ENCODE data around the gene IL25.
"Not testable (repeated sequence)": the region's sequence is repeated elsewhere in the genome, so short reads cannot be mapped to it uniquely, and the experiment has no call there.

The IL25 gene

DNA sequence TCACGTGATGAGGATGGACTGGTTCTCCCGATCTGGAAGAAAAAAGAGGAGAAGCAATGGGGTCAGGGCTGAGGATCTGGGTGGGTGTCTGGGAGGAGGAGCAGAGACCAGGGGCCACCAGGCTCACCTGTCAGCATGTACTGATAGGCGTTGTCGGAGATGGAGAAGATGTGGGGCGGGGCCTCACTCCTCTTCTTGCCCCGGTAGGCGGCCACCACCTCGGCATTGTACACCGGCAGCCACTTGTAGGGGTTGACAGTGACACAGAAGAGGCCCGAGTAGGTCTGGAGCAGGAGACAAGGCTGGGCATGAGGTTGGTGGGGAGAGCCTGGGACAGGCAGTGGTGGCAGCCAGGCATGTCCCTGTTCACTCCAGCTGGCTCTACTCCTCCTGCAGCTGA, 32.5 kb downstream of the IL25 start:
- no peak for DNase-seq (ENCODE audit: low read depth)
- no peak overlapping the region for H3K4me3 ChIP-seq (ENCODE audit: low read depth, low read length)

DNA sequence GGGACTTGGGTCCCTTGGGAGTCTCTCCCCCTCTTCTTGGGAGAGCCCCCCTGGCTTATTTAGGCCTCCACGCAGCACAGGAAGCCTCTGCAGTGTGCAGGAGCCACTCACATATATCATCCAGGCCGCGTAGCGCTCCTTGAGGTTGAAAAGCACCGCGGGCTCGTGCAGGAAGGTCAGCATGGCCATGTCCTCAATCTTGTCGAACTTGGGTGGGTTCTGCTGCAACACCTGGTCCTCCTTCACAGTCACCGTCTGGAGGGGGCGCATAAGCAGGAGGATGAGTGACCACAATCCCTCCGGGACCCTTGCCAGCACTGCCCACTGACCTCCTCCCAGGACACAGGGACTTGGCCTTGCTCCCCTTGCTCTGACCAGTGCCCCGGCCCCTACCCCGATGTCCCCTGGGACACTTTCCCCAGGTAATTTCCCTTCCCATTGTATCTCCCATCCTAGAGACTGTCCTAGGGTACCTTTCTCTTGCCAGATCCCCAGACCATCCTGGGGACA, 33.0 kb downstream of the IL25 start:
- no peak overlapping the region for H3K4me3 ChIP-seq (ENCODE audit: low read depth, low read length)
- no peak for DNase-seq (ENCODE audit: low read depth)

DNA sequence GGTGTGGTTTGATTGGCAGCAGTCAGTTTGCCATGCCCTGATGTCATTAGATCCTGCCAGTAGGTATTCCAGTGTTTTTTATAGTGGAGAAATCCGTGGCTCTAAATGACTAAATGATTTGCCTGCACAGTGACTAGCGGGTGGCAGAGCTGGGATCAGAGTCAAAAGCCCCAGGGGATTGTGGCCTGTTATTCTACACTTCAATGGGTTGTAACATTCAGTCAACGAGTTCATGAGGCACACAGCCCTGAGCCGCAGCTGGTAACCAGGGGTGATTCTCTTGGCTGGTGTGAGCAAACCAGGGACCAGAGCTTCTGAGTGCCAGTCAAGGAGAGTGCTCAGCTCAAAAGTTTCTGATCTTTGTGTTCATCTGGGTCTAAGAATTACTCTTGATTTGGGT, 33.6 kb downstream of the IL25 start:
- H3K4me3 ChIP-seq (ENCODE audit: low read depth, low read length), result no peak overlapping the region
- no peak for DNase-seq (ENCODE audit: low read depth)

DNA sequence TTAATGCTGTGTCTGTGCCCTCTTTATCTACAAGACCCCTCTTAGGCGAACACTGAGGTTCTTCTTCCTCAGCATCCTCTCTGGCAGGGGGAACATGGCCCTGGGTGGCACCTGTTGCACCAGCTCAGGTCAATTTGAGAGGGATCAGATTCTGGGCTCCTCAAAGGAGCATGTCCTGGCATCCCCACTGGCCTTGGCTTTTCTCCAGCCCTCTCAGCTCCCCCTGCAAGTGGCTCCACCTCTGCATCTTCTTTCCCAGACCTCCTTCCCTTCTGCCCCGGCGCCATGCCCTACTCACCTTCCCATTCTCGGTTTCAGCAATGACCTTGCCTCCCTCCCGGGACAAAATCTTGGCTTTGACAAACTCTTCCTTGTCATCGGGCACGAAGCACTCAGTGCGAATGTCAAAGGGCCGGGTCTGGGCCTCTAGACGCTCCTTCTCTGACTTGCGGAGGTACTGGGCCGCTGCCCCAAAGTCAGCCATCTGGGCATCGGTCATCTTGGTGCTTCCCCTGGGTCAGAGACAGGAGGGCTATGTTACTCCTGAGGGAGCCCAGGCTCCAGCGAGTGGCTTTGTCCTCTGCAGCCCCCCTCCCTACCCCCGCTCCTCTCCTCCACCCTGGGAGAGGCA, 34.2 kb downstream of the IL25 start:
- no peak for DNase-seq (ENCODE audit: low read depth)
- H3K4me3 ChIP-seq (ENCODE audit: low read depth, low read length), result no peak overlapping the region

DNA sequence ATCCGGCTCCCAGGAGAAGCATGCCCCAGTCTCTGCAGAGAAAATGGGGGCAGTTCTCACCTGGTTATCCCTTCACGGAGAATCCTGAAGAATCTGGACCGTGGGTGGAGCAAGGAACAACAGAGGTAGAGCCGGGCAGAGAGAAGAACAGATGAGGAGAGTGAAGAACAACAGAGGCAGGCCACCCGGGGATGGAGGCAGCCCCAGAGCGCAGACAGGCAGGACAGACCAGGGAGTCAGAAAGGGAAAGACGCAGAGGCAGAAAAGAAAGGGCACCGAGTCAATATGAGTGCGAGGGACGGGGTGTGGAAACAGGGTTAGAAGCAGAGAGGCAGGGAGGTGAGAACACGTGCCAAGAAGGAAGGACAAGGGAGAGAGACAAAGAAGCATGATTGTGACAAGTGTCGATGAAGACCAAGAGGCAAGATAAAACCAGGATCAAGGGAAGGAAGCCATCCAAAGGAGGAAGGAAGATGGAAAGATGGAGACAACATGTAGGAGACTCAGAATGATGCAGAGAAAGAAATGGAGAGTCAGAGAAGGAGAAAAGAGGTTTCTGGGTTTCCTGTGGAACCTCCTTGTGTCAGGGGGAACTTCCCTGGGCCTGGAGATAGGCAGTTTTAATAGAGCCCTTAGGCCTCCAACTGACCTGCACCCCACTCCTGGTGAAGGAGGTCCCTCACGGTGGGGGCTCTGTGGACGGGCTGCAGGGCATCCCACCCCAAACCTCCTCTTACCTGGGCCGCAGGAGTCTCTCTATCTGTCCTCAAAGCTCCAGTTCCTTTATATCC, 35.1 kb downstream of the IL25 start, which contains the start of gene MYH6:
MYH6 (minus strand) TSS at position 758 of the 791 bp plus-strand sequence. CDS start 1,050 bp downstream, outside the sequence.
- no peak for DNase-seq (ENCODE audit: low read depth)
- no peak within 1 kb of the TSS for H3K4me3 ChIP-seq (ENCODE audit: low read depth, low read length)

DNA sequence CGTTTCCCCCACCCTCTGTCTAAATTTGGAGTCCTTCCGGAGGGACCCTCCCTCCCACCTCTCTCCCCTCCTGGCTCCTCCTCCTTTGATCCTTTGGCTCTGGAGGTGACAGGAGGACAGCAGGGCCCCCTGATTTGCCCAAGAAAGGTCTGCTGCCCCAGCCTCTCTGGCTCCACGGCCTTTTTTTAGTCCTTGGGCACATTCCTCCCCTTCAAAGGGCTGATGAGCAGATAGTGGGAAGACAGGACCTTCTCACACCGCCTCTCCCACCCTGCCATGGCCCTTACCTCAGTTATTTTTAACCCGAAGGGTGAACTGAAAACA, 35.7 kb downstream of the IL25 start:
- H3K4me3 ChIP-seq (ENCODE audit: low read depth, low read length), result no peak overlapping the region
- no peak for DNase-seq (ENCODE audit: low read depth)

DNA sequence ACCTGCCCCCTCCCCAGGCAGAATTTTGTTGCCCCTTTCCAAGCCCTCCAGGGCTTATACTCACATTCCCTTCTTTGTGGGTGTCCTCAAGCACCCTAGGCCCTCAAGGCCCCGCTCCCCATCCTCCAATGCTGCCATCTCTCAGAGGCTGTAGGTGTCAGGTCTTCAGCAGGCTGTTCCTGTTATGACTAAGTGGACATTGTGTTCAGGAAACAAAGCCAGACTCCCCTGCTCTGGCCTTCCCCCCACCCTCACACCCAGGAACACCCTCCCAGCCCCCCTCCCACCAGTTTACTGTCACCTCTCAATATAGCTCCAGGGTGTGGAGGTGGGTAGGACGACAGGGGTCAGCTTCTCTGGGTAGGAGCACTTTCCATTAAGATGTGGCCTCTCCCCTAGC, 36.9 kb downstream of the IL25 start:
- DNase-seq (ENCODE audit: low read depth), result no peak

DNA sequence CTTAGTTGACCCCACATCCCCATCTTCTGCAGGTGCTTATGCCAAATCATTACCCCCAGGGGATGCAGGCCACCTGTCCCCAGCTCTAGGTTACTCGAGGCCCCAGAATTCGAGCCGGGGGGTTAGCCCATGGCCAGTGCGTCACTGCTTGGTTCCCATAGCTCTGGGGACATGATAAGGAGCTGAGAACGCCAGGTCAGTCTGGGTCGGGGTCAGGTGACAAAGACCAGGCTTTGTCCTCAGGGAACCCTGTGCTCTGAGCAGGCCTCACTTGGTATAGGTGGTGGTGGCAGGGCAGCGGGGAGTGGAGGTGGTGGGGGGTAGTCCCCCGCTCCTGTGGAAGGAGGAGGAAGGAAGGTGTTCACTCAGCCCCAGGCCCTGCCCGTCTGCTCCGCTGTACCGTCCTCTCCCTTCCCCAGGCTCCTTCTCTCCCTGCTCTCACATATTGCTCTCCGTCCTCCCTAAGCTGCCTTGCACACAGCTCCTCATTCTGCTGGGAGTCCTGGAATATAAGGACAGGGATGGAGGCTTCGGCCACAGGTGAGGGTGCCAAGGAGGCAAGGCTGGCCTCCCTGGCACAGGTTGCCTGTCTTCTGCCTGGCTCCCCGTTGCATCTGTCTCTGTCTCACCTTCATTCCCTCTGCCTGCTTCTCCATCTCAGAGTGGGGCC, 37.5 kb downstream of the IL25 start:
- H3K4me3 ChIP-seq (ENCODE audit: low read depth, low read length), result no peak overlapping the region
- DNase-seq (ENCODE audit: low read depth), result no peak

More for the DNA sequence above, 36.9 kb downstream of the IL25 start:
- no peak overlapping the region for H3K4me3 ChIP-seq (ENCODE audit: low read depth, low read length)

DNA sequence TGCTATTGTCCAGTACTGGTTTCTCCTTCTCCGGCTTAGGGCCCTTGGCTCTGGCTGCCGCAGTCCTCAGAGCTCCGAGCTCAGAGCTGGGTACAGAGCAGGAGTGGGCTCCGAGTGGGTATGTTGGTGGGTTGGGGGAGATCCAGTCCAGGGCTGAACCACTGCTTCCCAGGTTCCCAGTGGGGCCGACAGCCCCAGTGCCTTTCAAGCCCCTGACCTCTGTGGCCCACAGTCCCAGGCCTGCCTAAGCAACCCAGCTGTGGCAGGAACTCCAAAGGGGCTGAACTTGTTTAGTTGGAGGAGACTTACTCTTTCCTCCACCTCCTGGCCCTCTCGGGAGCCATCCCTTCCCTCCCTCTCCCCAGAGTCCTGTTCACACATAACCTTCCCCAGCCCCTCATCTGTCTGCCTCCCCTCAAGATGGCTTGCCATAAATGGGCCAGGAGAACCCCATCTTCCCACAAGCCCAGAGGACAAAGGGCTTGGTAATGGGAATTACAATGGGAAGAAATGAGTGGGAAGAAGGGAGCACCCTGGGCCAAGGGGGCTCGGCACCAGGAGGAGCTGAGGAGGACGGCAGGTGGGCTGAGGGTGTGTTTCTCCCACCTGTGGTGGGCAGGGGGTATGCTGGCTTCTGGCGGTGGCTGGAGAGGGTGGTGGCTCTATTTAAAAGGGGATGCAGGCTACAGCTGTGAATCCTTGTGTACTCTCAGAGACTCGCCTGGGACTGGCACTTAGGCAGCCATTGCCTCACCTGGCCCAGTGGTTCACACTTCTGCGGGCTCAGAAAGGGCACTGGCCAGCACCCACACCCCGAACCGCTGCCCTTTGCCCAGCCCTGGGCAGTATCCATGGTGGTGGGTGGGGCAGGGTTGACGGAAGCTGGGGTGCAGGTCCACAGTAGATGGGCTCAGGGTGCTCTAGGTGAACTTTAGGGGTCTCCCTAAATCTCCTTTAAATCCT, 39.2 kb downstream of the IL25 start:
- no peak overlapping the region for H3K4me3 ChIP-seq (ENCODE audit: low read depth, low read length)
- DNase-seq (ENCODE audit: low read depth), result no peak

DNA sequence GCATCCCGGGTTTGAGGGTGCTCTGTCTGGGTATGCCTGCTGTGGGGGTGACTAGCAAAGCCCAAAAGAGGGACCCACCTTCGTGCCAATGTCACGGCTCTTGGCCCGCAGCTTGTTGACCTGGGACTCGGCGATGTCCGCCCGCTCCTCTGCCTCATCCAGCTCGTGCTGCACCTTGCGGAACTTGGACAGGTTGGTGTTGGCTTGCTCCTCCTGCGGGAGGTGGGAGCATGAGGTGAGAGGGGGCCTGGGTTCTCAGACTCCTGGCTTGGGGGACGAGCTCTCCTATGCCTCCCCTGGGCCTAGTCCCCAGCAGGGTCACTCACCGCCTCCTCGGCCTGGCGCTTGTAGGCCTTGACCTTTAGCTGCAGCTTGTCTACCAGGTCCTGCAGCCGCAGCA, 41.1 kb downstream of the IL25 start:
- H3K4me3 ChIP-seq (ENCODE audit: low read depth, low read length), result no peak overlapping the region
- no peak for DNase-seq (ENCODE audit: low read depth)

DNA sequence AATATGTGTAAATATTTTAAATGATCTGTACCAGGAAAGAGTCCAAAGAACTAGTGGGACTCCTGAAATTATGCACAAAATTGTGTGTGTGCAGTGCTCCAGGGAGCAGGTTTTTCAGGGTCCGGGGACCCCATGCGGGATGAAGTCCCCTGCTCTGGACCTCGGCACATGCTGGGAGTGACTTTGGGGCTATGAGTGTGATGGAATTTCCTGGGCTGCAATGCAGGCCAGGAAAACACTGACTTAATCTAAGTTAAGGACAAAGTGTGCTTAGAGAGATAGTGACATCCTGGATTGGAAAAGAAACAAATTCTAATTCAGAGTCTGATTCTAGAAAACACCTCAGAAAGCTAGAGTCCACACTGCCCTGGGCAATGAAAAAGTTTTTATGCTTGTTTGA, 41.6 kb downstream of the IL25 start:
- H3K4me3 ChIP-seq (ENCODE audit: low read depth, low read length), result no peak overlapping the region
- no peak for DNase-seq (ENCODE audit: low read depth)

DNA sequence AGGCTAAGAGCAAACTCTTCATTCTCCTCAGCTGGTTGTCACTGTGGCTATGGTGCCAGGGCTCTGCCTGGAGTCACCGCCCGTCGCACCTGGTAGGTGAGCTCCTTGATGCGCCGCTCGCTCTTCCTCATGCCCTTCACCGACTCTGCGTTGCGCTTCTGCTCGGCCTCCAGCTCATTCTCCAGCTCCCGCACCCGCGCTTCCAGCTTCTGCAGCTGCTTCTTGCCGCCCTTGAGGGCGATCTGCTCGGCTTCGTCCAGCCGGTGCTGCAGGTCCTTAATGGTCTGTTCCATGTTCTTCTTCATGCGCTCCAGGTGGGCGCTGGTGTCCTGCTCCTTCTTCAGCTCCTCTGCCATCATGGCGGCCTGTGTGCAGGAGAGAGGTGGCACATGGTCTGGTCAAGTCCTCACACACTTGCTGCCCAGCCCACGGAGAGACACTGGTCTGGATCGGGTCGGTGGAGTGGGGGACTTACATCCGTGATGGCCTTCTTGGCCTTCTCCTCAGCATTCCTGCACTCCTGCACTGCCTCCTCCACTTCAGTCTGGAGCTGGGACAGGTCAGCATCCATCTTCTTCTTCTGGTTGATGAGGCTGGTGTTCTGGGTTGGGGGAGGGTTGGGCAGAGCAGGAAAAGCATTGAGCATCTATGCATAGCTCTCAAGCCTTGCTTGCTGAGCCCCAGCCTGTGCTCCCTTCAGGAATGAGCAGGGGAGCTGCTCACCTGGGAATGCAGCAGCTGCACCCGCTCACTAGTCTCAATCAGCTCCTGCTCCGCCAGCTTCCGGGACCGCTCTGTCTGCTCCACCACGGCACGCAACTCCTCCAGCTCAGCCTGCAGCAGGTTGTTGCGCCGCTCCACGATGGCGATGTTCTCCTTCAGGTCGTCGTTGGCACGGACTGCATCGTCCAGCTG, 42.6 kb downstream of the IL25 start:
- no peak overlapping the region for H3K4me3 ChIP-seq (ENCODE audit: low read depth, low read length)
- DNase-seq (ENCODE audit: low read depth), result no peak

DNA sequence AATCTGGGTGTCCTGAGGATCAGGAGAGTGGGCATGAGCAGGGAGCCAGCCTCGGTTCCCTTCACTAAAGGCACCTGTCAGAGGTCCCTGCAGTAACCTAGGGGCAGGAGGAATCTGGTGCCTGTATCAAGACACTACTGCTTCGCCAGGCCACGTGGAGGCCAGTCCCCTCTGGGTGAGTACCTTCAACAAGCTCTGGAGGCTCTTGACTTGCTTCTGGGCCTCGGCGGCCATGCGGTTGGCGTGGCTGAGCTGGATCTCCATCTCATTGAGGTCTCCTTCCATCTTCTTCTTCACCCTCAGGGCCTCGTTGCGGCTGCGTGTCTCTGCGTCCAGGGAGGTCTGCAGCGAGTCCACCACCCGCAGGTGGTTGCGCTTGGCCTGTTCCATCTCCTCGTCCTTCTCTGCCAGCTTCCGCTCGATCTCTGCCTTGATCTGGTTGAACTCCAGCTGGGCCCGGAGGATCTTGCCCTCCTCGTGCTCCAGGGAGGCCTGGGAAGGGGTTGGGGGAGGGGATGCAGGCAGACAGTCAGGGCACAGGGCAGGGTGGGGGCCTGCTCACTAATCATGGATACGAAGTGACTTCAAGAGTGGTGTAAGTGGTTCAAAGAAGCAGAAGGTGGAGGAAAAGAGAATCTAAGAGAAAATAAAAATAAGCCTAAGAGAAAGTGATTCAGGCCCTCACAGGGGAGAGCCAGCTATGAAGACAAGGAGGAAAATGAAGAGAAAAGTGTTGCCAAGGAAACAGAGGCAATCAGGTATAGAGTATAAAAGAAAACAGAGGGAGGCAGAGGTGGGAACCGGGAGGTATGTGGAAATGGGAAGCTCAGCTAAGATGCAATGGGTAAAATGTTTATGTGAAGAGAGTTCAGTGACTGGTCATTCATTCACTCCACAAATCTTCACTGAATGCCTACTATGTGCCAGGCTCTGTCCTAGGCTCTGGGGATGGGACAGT, 43.5 kb downstream of the IL25 start:
- DNase-seq (ENCODE audit: low read depth), result no peak
- no peak overlapping the region for H3K4me3 ChIP-seq (ENCODE audit: low read depth, low read length)

DNA sequence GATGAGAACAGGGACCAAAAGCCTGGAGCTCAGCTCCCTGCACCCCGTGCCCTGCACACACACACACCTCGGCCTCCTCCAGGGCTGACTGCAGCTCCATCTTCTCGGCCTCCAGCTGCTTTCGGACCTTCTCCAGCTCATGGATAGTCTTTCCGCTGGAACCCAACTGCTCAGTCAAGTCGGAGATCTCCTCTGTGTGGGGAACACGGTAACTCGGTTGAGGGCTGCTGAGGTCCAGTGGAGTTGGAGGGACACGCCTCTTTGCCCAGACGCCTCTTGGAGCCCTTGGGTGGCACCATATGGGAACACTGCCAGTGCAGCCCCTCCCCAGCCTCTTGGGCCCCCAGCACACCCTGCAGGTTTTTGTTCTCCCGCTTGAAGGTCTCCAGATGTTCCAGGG, 44.2 kb downstream of the IL25 start:
- DNase-seq (ENCODE audit: low read depth), result no peak
- H3K4me3 ChIP-seq (ENCODE audit: low read depth, low read length), result no peak overlapping the region

DNA sequence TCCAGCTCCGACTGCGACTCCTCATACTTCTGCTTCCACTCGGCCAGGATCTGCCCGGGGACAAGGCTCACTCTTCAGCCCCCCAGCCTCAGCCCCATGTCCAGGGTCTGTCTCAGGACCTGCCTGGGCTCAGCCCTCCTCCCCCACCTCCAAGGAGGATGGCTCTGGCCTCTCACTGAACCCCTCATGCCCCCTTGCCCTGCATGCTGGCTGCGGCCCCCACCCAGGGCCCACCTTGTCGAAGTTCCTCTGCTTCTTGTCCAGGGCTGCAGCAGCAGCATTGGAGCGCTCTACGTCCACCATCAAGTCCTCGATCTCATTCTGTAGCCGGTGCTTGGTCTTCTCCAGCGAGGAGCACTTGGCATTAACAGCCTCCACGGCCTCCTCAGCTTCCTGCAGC, 44.7 kb downstream of the IL25 start:
- not testable (repeated sequence) for H3K4me3 ChIP-seq (ENCODE audit: low read depth, low read length); DNase-seq (ENCODE audit: low read depth)

DNA sequence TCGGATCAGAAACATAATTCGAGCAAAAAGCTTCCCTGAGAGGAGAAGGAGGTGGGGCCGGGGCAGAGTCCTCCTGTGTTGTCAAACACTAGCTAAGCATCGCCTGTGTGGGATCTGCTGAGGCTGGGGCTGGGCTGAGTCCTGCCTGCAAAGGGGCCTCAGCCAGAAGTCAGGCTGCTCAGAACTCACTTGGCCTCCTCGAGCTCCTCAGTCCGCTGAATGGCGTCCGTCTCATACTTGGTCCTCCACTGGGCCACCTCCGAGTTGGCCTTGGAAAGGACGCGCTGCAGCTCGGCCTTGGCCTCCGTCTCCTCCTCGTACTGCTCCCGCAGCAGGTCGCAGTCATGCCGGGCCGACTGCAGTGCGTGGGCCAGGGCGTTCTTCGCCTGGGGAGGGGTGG, 45.4 kb downstream of the IL25 start:
- no peak for DNase-seq (ENCODE audit: low read depth)
- H3K4me3 ChIP-seq (ENCODE audit: low read depth, low read length), result no peak overlapping the region

DNA sequence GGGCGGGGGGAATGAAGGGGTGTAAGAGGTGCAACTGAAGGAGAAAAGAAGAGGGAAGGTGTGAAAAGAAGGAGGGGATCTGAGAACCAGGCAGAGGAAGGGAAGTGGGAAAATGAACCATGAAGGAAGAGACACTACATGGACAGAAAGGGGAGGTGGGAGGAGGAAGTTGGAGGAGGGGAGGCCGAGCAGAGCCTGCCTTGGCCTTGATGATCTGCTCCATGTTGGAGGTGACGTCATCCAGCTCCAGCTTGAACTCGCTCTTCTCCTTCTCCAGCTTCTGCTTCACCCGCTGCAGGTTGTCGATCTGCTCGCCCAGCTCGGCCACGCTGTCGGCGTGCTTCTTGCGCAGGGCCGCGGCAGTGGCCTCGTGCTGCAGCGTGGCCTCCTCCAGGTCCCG, 47.0 kb downstream of the IL25 start:
- DNase-seq (ENCODE audit: low read depth); H3K4me3 ChIP-seq (ENCODE audit: low read depth, low read length): not testable (repeated sequence)
